ENCODE results near the gene LEFTY2. TPM values are rescaled to one million over a fixed set of nuclear protein-coding genes. Genes with fewer than 3 reads are reported as not detected.
"Not testable (repeated sequence)": the region's sequence is repeated elsewhere in the genome, so short reads cannot be mapped to it uniquely, and the experiment has no call there.

LEFTY2 gene
- total RNA-seq, 2 donors from 2014 or later, result 0.12 to 0.53 TPM

- DNase-seq, result peak; percentile 83
- intact Hi-C loops (cut with DNase I), result no loop called here
- Histone ChIP-seq H3K9ac (ENCODE audit: low read depth in 2 of 2, low read length in 2 of 2) (peak within 1 kb of the TSS; percentile 68 to 93), H3K36me3 (no peaks in the 10 kb centered on the region), H3K27ac (peak within 1 kb of the TSS; percentile 89), H3K4me3 (peak within 1 kb of the TSS; percentile 30), H3K27me3 (no peaks in the 10 kb centered on the region), H3K9me3 (no peaks in the 10 kb centered on the region), H3K4me1 (peaks cover 5% of the 10 kb centered on the region)
- no peak for TF ChIP-seq CTCF (IDR thresholded peaks at IDR 0.05)
Observed at GRCh38 chr1:225888898-225889601, 52.0 kb downstream of the LEFTY2 start, which contains the start of gene LEFTY1. TSS of gene LEFTY1 (minus strand) at chr1:225889146. CDS start at chr1:225889066, 80 bp downstream.

GRCh38 chr1:225888289-225888897 lies 52.6 kb downstream of the LEFTY2 start:
- peak overlapping the region; percentile 68 to 93 for H3K9ac ChIP-seq (ENCODE audit: low read depth in 2 of 2, low read length in 2 of 2)
- intact Hi-C loops (cut with DNase I), result no loop called here
- H3K27ac ChIP-seq, result peak overlapping the region; percentile 89

GRCh38 chr1:225887554-225888288 lies 53.3 kb downstream of the LEFTY2 start:
- H3K27me3 ChIP-seq; H3K9me3 ChIP-seq; DNase-seq; intact Hi-C loops (cut with DNase I); H3K36me3 ChIP-seq; H3K4me1 ChIP-seq: not testable (repeated sequence)
- H3K9ac ChIP-seq (ENCODE audit: low read depth in 2 of 2, low read length in 2 of 2), result peak overlapping the region; percentile 68 to 93
- H3K27ac ChIP-seq, result peak overlapping the region; percentile 89
- H3K4me3 ChIP-seq, result peak overlapping the region; percentile 30

More at GRCh38 chr1:225888289-225888897, 52.6 kb downstream of the LEFTY2 start:
- no peaks in the 10 kb centered on the region for H3K27me3 ChIP-seq
- no peaks in the 10 kb centered on the region for H3K9me3 ChIP-seq
- H3K4me3 ChIP-seq, result peak overlapping the region; percentile 30
- TF ChIP-seq CTCF (IDR thresholded peaks at IDR 0.05), result no peak
- H3K4me1 ChIP-seq, result peaks cover 5% of the 10 kb centered on the region
- DNase-seq, result no peak
- no peaks in the 10 kb centered on the region for H3K36me3 ChIP-seq

GRCh38 chr1:225887030-225887314 lies 54.0 kb downstream of the LEFTY2 start:
- peaks cover 5% of the 10 kb centered on the region for H3K4me1 ChIP-seq
- H3K9me3 ChIP-seq, result no peaks in the 10 kb centered on the region
- DNase-seq, result no peak
- H3K36me3 ChIP-seq, result no peaks in the 10 kb centered on the region
- H3K4me3 ChIP-seq, result peak overlapping the region; percentile 30
- H3K9ac ChIP-seq (ENCODE audit: low read depth in 2 of 2, low read length in 2 of 2), result peak overlapping the region in 1 of 2 donors; percentile 61
- peak overlapping the region; percentile 56 for H3K27ac ChIP-seq
- TF ChIP-seq CTCF (IDR thresholded peaks at IDR 0.05), result no peak
- intact Hi-C loops (cut with DNase I), result no loop called here
- H3K27me3 ChIP-seq, result no peaks in the 10 kb centered on the region

Small RNAs within 50 kb of the gene (microRNA-seq; reads per million reads assigned to microRNA genes)
- not detected for gene MIR6741

Other genes starting within 250 kb of the LEFTY2 start
- 100 to 1,000 TPM; 233 to 264 TPM for gene SRP9, start 163.4 kb downstream of the LEFTY2 start, total RNA-seq
- 10 to 100 TPM; 58.0 to 61.9 TPM for gene EPHX1, start 131.1 kb downstream of the LEFTY2 start, total RNA-seq
- 100 to 1,000 TPM; 124 to 165 TPM for gene TMEM63A, start 58.8 kb downstream of the LEFTY2 start, total RNA-seq
- gene LEFTY1, start 52.1 kb downstream of the LEFTY2 start, total RNA-seq, result 100 to 1,000 TPM; 201 to 211 TPM
- gene PYCR2, start 17.0 kb downstream of the LEFTY2 start, total RNA-seq, result 10 to 100 TPM; 34.0 to 61.6 TPM
- gene SDE2, start 58.1 kb upstream of the LEFTY2 start, total RNA-seq, result 10 to 100 TPM; 12.9 to 19.8 TPM
- 100 to 1,000 TPM; 680 to 810 TPM for gene H3-3A, start 121.5 kb upstream of the LEFTY2 start, total RNA-seq
- 10 to 100 TPM; 46.6 to 61.6 TPM for gene ACBD3, start 245.5 kb upstream of the LEFTY2 start, total RNA-seq